ENCODE results near the gene MMD.

DNA sequence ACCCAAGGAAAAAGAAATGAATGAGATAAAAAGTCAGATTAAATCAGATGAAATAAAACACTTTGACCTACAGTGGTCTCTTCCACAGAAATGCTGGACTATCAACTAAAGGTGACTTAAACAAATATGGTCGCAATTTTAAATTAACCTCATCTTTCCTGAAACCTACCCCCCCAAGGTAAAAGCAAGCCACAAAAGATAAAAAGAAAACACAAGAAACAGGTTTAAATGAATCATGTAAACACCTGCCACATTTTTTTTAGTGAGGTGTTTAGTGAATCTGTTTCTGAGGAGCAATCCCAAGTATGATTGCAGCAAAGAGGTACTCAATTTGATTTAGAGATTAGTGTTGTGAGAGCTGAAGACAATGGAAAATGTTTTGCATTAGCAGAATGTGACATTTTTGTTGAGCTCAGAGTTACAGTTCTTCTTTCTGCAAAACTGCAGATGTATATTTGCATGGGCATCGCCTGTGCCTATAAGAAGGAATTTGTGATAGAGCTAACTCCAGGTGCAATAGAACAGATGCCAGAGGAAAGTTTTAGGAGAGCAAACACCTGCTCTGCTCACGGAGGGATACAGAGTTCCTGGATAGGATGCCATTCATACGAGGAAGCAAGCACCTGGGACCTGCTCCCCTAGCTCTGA, 3.4 kb upstream of the MMD start:
- TF ChIP-seq CTCF (conservative IDR thresholded peaks at IDR 0.05 in 1 of 2, IDR thresholded peaks at IDR 0.05 in 1 of 2; ENCODE audit: extremely low read depth in 1 of 2, insufficient read depth in 1 of 2, low read depth in 1 of 2, low read length in 2 of 2) (no peak), EZH2 (IDR thresholded peaks at IDR 0.05; ENCODE audit: borderline replicate concordance, low read length) (no peak)

Data from mammary epithelial cell (primary cell).